ENCODE measurements around the gene PRB3.

PRB3 gene

GRCh38 chr12:11269607-11270006 is at the start of gene PRB3:
TSS of gene PRB3 (minus strand) at chr12:11269707. CDS start at chr12:11269669, 38 bp downstream.
- no peak for ATAC-seq (replicated peaks)
- Mint-ChIP-seq H3K27me3 (no peaks in the 10 kb centered on the region), H3K36me3 (no peaks in the 10 kb centered on the region), H3K4me3 (no peak within 1 kb of the TSS), H3K9me3 (no peaks in the 10 kb centered on the region), H3K27ac (no peak within 1 kb of the TSS), H3K4me1 (no peaks in the 10 kb centered on the region)
- no peak for DNase-seq

GRCh38 chr12:11310336-11310735 is 40.8 kb upstream of the PRB3 start, which contains the start of gene PRB4:
TSS of gene PRB4 (minus strand) at chr12:11310436. CDS start at chr12:11310398, 38 bp downstream.
- Mint-ChIP-seq H3K27me3 (no peaks in the 10 kb centered on the region), H3K27ac (no peak within 1 kb of the TSS), H3K36me3 (peaks cover 0 to 5% of the 10 kb centered on the region in 2 donors), H3K4me3 (no peak within 1 kb of the TSS), H3K4me1 (no peaks in the 10 kb centered on the region), H3K9me3 (peaks cover 4 to 6% of the 10 kb centered on the region in 2 donors)
- no peak for ATAC-seq (replicated peaks)
- DNase-seq, result no peak

- Mint-ChIP-seq H3K27ac (no peak overlapping the region), H3K4me1 (no peaks in the 10 kb centered on the region), H3K4me3 (no peak overlapping the region), H3K27me3 (no peaks in the 10 kb centered on the region), H3K36me3 (peaks cover 0 to 4% of the 10 kb centered on the region in 2 donors), H3K9me3 (peaks cover 4 to 6% of the 10 kb centered on the region in 2 donors)
- ATAC-seq (replicated peaks) (no peak), DNase-seq (no peak)
Measured at GRCh38 chr12:11307143-11307542, 37.6 kb upstream of the PRB3 start.

GRCh38 chr12:11273449-11273848 is 3.9 kb upstream of the PRB3 start:
- H3K9me3 Mint-ChIP-seq, result no peaks in the 10 kb centered on the region
- DNase-seq (no peak), ATAC-seq (replicated peaks) (no peak)
- no peaks in the 10 kb centered on the region for H3K27me3 Mint-ChIP-seq
- H3K36me3 Mint-ChIP-seq, result no peaks in the 10 kb centered on the region
- H3K4me1 Mint-ChIP-seq, result no peaks in the 10 kb centered on the region
- no peak overlapping the region for H3K27ac Mint-ChIP-seq
- H3K4me3 Mint-ChIP-seq, result no peak overlapping the region

- Mint-ChIP-seq H3K27ac (no peak overlapping the region), H3K36me3 (peaks cover 0 to 5% of the 10 kb centered on the region in 2 donors), H3K4me1 (no peaks in the 10 kb centered on the region), H3K9me3 (peaks cover 12 to 15% of the 10 kb centered on the region in 2 donors), H3K27me3 (no peaks in the 10 kb centered on the region), H3K4me3 (no peak overlapping the region)
- DNase-seq (no peak), ATAC-seq (replicated peaks) (no peak)
Measured at GRCh38 chr12:11264501-11264900, 5.0 kb downstream of the PRB3 start.

- no peaks in the 10 kb centered on the region for H3K27me3 Mint-ChIP-seq
Measured at GRCh38 chr12:11246489-11246888, 23.0 kb downstream of the PRB3 start.

GRCh38 chr12:11242656-11243055 is 26.9 kb downstream of the PRB3 start:
- DNase-seq (no peak), ATAC-seq (replicated peaks) (no peak)
- Mint-ChIP-seq H3K27me3 (no peaks in the 10 kb centered on the region), H3K4me1 (peaks cover 0 to 2% of the 10 kb centered on the region in 2 donors), H3K9me3 (peaks cover 0 to 3% of the 10 kb centered on the region in 2 donors), H3K4me3 (no peak overlapping the region), H3K27ac (no peak overlapping the region), H3K36me3 (peaks cover 0 to 11% of the 10 kb centered on the region in 2 donors)

More at GRCh38 chr12:11246489-11246888, 23.0 kb downstream of the PRB3 start:
- ATAC-seq (replicated peaks), result no peak
- Mint-ChIP-seq H3K4me3 (no peak overlapping the region), H3K4me1 (no peaks in the 10 kb centered on the region), H3K27ac (no peak overlapping the region), H3K9me3 (peaks cover 4 to 5% of the 10 kb centered on the region in 2 donors), H3K36me3 (peaks cover 0 to 18% of the 10 kb centered on the region in 2 donors)
- DNase-seq, result no peak

- Mint-ChIP-seq H3K4me3 (no peak overlapping the region), H3K27me3 (no peaks in the 10 kb centered on the region), H3K4me1 (peaks cover 0 to 2% of the 10 kb centered on the region in 2 donors), H3K9me3 (peaks cover 0 to 5% of the 10 kb centered on the region in 2 donors), H3K36me3 (peaks cover 0 to 11% of the 10 kb centered on the region in 2 donors), H3K27ac (no peak overlapping the region)
- no peak for ATAC-seq (replicated peaks)
- no peak for DNase-seq
Measured at GRCh38 chr12:11240348-11240930, 29.1 kb downstream of the PRB3 start.

GRCh38 chr12:11238275-11238674 is 31.2 kb downstream of the PRB3 start:
- Mint-ChIP-seq H3K4me1 (peaks cover 0 to 2% of the 10 kb centered on the region in 2 donors), H3K36me3 (peaks cover 2 to 11% of the 10 kb centered on the region in 2 donors), H3K4me3 (no peak overlapping the region), H3K9me3 (peaks cover 0 to 5% of the 10 kb centered on the region in 2 donors), H3K27ac (no peak overlapping the region), H3K27me3 (no peaks in the 10 kb centered on the region)
- DNase-seq, result no peak
- ATAC-seq (replicated peaks), result no peak

GRCh38 chr12:11233532-11233931 is 36.0 kb downstream of the PRB3 start:
- Mint-ChIP-seq H3K27me3 (no peaks in the 10 kb centered on the region), H3K27ac (no peak overlapping the region), H3K36me3 (peaks cover 2 to 3% of the 10 kb centered on the region in 2 donors), H3K4me3 (no peak overlapping the region), H3K4me1 (peaks cover 0 to 2% of the 10 kb centered on the region in 2 donors), H3K9me3 (peaks cover 0 to 2% of the 10 kb centered on the region in 2 donors)
- DNase-seq, result no peak
- no peak for ATAC-seq (replicated peaks)

GRCh38 chr12:11228296-11228879 is 41.1 kb downstream of the PRB3 start:
- H3K27ac Mint-ChIP-seq, result no peak overlapping the region
- H3K9me3 Mint-ChIP-seq, result no peaks in the 10 kb centered on the region
- H3K4me1 Mint-ChIP-seq, result no peaks in the 10 kb centered on the region
- no peaks in the 10 kb centered on the region for H3K27me3 Mint-ChIP-seq
- no peak for DNase-seq
- H3K36me3 Mint-ChIP-seq, result peaks cover 0 to under 1% of the 10 kb centered on the region in 2 donors
- H3K4me3 Mint-ChIP-seq, result no peak overlapping the region
- peak; percentile 75 to 78 for ATAC-seq (replicated peaks)

- H3K9me3 Mint-ChIP-seq, result peaks cover 0 to 6% of the 10 kb centered on the region in 2 donors
- H3K27ac Mint-ChIP-seq, result no peak overlapping the region
- H3K4me3 Mint-ChIP-seq, result no peak overlapping the region
- H3K36me3 Mint-ChIP-seq, result no peaks in the 10 kb centered on the region
- no peak for DNase-seq
- H3K4me1 Mint-ChIP-seq, result no peaks in the 10 kb centered on the region
- no peak for ATAC-seq (replicated peaks)
- no peaks in the 10 kb centered on the region for H3K27me3 Mint-ChIP-seq
Measured at GRCh38 chr12:11227373-11227772, 42.1 kb downstream of the PRB3 start.
